Measurements from ENCODE around the gene HSPG2. TPM values are rescaled to one million over a fixed set of nuclear protein-coding genes. Genes with fewer than 3 reads are reported as not detected.

HSPG2 gene
- total and polyA plus RNA-seq, 9 of the 15 experiments (the other 6 are each of a cell fraction or from before 2014, with no cell fraction given) = 0.14 to 160 (median 15.7) TPM

GRCh38 chr1:21914880-21915640, 22.1 kb downstream of the HSPG2 start (continued):
- 0 out of 2 replicates have a peak, but pooled peaks have one; percentile 54 for TF ChIP-seq ETV5 (CRISPR knock-in tag; IDR thresholded peaks at IDR 0.05; ENCODE audit: low read depth)
- 0 out of 2 replicates have a peak, but pooled peaks have one; percentile 34 for TF ChIP-seq MTA3 (IDR thresholded peaks at IDR 0.05; ENCODE audit: borderline replicate concordance)
- TF ChIP-seq FOXK2 (conservative IDR thresholded peaks at IDR 0.05 in 1 of 2, IDR thresholded peaks at IDR 0.05 in 1 of 2; ENCODE audit: low read depth in 2 of 2) = peak; percentile 14 to 30; a peak in 1 of 4 replicates
- TF ChIP-seq ARNT (IDR thresholded peaks at IDR 0.05) = peak in 1 of 2 experiments; percentile 58; a peak in 1 of 4 replicates
- TF ChIP-seq HMGXB4 (CRISPR knock-in tag; IDR thresholded peaks at IDR 0.05) = no peak
- peak; percentile 74 for TF ChIP-seq POLR2G (IDR thresholded peaks at IDR 0.05; ENCODE audit: low read depth, low read length)
- no peak for TF ChIP-seq SETDB1 (IDR thresholded peaks at IDR 0.05; ENCODE audit: low read length)
- no peak; the same call in 1 of the 2 replicates for TF ChIP-seq JUND (IDR thresholded peaks at IDR 0.05; ENCODE audit: borderline replicate concordance, low read depth, low read length)
- TF ChIP-seq JUND (tag; IDR thresholded peaks at IDR 0.05; ENCODE audit: borderline replicate concordance, low read depth, low read length) = peak; percentile 10; the same call in 1 of the 3 replicates
